ENCODE data around the gene PRDM4. TPM values are rescaled to one million over a fixed set of nuclear protein-coding genes. Genes with fewer than 3 reads are reported as not detected.
A peak's percentile ranks its signal among the peaks of the same experiment; 100 is the strongest.

Gene PRDM4
- total RNA-seq, 4 donors from 2014 or later, result 21.8 to 29.5 (median 25.2) TPM

DNA sequence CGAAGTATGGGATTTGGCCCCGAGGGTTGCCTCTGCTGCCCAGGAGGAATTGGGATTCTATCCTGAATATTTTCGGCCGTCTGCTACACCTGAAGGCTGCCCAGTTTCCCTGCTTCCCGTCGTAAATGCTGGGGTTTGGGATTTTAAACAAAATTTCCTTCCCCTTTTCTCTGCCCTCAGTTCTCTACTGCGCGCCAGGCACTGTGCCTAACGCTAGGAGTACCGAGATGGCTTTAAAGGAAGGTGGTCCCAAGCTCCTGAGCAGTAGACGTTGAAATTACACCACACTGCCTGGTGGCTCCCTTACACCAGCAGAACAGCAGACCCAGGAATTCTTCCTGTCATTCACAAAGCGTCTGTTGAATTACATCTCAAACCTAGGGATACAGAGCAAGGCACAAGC lies 566 bp upstream of the PRDM4 start:
- no peak for TF ChIP-seq POLR2A (IDR thresholded peaks at IDR 0.05)
- no peak for TF ChIP-seq EP300 (IDR thresholded peaks at IDR 0.05)
- no peak for TF ChIP-seq POLR2AphosphoS5 (IDR thresholded peaks at IDR 0.05)
- peak in 1 of 4 experiments; percentile 3 for TF ChIP-seq CTCF (IDR thresholded peaks at IDR 0.05)
- Histone ChIP-seq H3K36me3 (peaks cover 0 to 18% of the 10 kb centered on the region in 2 donors), H3K4me3 (peak overlapping the region; percentile 70 to 73), H3K27me3 (no peaks in the 10 kb centered on the region), H3K27ac (peak overlapping the region; percentile 3 to 88 (median 78)), H3K4me1 (peaks cover 7 to 37% (median 22%) of the 10 kb centered on the region in 3 donors), H3K9me3 (no peaks in the 10 kb centered on the region)
- 1% methylated on average over 10 of the region's 12 CpGs; no CpG with 5 or more reads in 1 of the 2 donors for WGBS, 2 donors (ENCODE audit: low coverage in 1 of 2)
- no peak for ATAC-seq

GRCh38 chr12:107760207-107760808 lies 629 bp downstream of the PRDM4 start:
- Histone ChIP-seq H3K36me3 (peaks cover 3 to 30% of the 10 kb centered on the region in 2 donors), H3K4me1 (peaks cover 7 to 37% (median 22%) of the 10 kb centered on the region in 3 donors), H3K27ac (peak overlapping the region in 3 of 4 donors; percentile 77 to 88 (median 79)), H3K4me3 (peak overlapping the region; percentile 70 to 73), H3K27me3 (no peaks in the 10 kb centered on the region), H3K9me3 (no peaks in the 10 kb centered on the region)
- ATAC-seq, result no peak
- 4 to 7% methylated on average over 11 to 12 of the region's 30 CpGs for WGBS, 2 donors (ENCODE audit: low coverage in 1 of 2)
- no peak for TF ChIP-seq EP300 (IDR thresholded peaks at IDR 0.05)

DNA sequence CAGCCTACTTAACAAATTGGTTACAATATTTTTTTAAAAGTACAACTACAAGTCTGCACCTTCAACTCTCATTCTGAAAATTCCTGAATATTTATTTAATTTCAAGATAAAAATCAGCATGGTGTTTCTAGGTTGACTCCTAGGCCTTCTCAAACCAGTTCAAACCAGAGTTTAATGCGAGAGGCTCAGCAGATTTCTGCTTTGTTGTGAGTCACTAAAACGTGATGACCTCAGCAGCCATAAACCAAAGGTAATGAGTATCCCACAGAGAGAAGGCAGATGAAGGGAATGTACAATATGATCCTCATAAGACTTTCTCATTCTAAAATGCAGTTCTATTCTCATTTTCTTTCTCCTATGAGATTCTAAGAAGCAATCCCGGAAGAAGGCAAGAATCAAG lies 1.5 kb downstream of the PRDM4 start:
- H3K27ac ChIP-seq, result no peak overlapping the region
- TF ChIP-seq POLR2AphosphoS5 (IDR thresholded peaks at IDR 0.05) (no peak), CTCF (IDR thresholded peaks at IDR 0.05) (no peak), EP300 (IDR thresholded peaks at IDR 0.05) (no peak), POLR2A (IDR thresholded peaks at IDR 0.05) (no peak)
- no peaks in the 10 kb centered on the region for H3K27me3 ChIP-seq
- WGBS, 2 donors (ENCODE audit: low coverage in 1 of 2), result 39 to 54% methylated on average over 3 of the region's 3 CpGs
- H3K4me1 ChIP-seq, result peaks cover 7 to 37% (median 22%) of the 10 kb centered on the region in 3 donors
- no peak for ATAC-seq
- no peaks in the 10 kb centered on the region for H3K9me3 ChIP-seq
- H3K36me3 ChIP-seq, result peaks cover 9 to 39% of the 10 kb centered on the region in 2 donors
- H3K4me3 ChIP-seq, result peak overlapping the region in 1 of 2 donors; percentile 70

- H3K27me3 ChIP-seq, result no peaks in the 10 kb centered on the region
- no peak for ATAC-seq
- no peak overlapping the region for H3K27ac ChIP-seq
- H3K4me1 ChIP-seq, result peaks cover 0 to 22% (median 0%) of the 10 kb centered on the region in 3 donors
- H3K9me3 ChIP-seq, result no peaks in the 10 kb centered on the region
- H3K36me3 ChIP-seq, result peaks cover 0 to 96% of the 10 kb centered on the region in 2 donors
- 78 to 100% methylated on average over 1 of the region's 1 CpG for WGBS, 2 donors (ENCODE audit: low coverage in 1 of 2)
- TF ChIP-seq POLR2A (IDR thresholded peaks at IDR 0.05) (no peak), POLR2AphosphoS5 (IDR thresholded peaks at IDR 0.05) (no peak), EP300 (IDR thresholded peaks at IDR 0.05) (no peak), CTCF (IDR thresholded peaks at IDR 0.05) (no peak)
- H3K4me3 ChIP-seq, result no peak overlapping the region
Measured at GRCh38 chr12:107749083-107749482, 11.9 kb downstream of the PRDM4 start.

DNA sequence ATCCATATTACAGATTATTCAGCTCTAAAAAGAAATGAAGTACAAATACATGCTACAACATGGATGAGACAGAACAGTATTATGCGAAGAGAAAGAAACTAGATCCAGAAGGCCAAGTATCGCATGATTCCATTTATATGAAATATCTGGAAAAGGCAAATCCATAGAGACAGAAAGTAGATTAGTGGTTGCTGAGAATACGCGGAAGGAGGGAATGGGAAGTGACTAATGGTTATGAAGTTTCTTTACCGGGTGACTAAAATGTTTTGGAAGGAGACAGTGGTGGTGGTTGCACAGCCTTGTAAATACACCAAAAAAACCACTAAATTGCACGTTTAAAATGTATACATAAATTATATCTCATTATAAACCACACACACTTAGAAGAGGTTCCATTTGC lies 12.5 kb downstream of the PRDM4 start:
- no peak for TF ChIP-seq POLR2AphosphoS5 (IDR thresholded peaks at IDR 0.05)
- TF ChIP-seq EP300 (IDR thresholded peaks at IDR 0.05), result no peak
- TF ChIP-seq CTCF (IDR thresholded peaks at IDR 0.05), result no peak
- no peak for TF ChIP-seq POLR2A (IDR thresholded peaks at IDR 0.05)
- H3K4me3 ChIP-seq, result no peak overlapping the region
- peaks cover 0 to 22% (median 0%) of the 10 kb centered on the region in 3 donors for H3K4me1 ChIP-seq
- peaks cover 0 to 96% of the 10 kb centered on the region in 2 donors for H3K36me3 ChIP-seq
- WGBS, 2 donors (ENCODE audit: low coverage in 1 of 2), result 59 to 75% methylated on average over 6 of the region's 6 CpGs
- ATAC-seq, result no peak
- no peak overlapping the region for H3K27ac ChIP-seq
- H3K9me3 ChIP-seq, result no peaks in the 10 kb centered on the region
- no peaks in the 10 kb centered on the region for H3K27me3 ChIP-seq
